GM13976 (cell line): ENCODE results near the gene TLR9.

Experiments
- DNase-seq: peaks from one replicate; pipeline ENCODE4 v3.0.0; 2012; ENCODE audit warnings: low spot score
- CTCF ChIP-seq: IDR thresholded peaks from 2 replicates; pipeline ENCODE4 v1.5.1; 2012; ENCODE audit warnings: borderline replicate concordance, mild to moderate bottlenecking; ENCODE audit not compliant: insufficient read depth; ENCODE audit errors: extremely low read depth, missing control alignments, control extremely low read depth
- in situ Hi-C: fragments of 300-500 bp; cut with MboI; formaldehyde crosslinking; loops from one replicate; pipeline ENCODE4 v1.12.0; 2022; ENCODE audit warnings: low sequenced_read_pairs, mixed read lengths, inconsistent platforms; ENCODE audit not compliant: unreplicated experiment

Gene TLR9

GRCh38 chr3:52195291-52195597 lies 30.2 kb downstream of the TLR9 start:
- in situ Hi-C loops: no loop called here
- no peak for DNase-seq
- no peak for TF ChIP-seq CTCF

GRCh38 chr3:52194485-52195290 lies 30.8 kb downstream of the TLR9 start:
- TF ChIP-seq CTCF: no peak
- in situ Hi-C loops: no loop called here
- DNase-seq: no peak

GRCh38 chr3:52193065-52193464 lies 32.4 kb downstream of the TLR9 start:
- no peak for DNase-seq
- in situ Hi-C loops: no loop called here
- no peak for TF ChIP-seq CTCF

GRCh38 chr3:52191663-52192062 lies 33.8 kb downstream of the TLR9 start:
- no peak for TF ChIP-seq CTCF
- in situ Hi-C loops: no loop called here
- DNase-seq: no peak

- in situ Hi-C loops: no loop called here
- DNase-seq: no peak
- TF ChIP-seq CTCF: no peak
These were observed 35.0 kb downstream of the TLR9 start for GRCh38 chr3:52190294-52191074.

- no peak for DNase-seq
- TF ChIP-seq CTCF: no peak
- in situ Hi-C loops: no loop called here
These were observed 36.9 kb downstream of the TLR9 start for GRCh38 chr3:52188556-52188955.
